Activated naive CD4-positive, alpha-beta T cell treated with anti-CD3 and anti-CD28 coated beads, Interleukin-2, amount 50 U/mL, for 24 hours (primary cell): Measurements from ENCODE around the gene C2CD4D.
"Not testable (repeated sequence)": the region's sequence is repeated elsewhere in the genome, so short reads cannot be mapped to it uniquely, and the experiment has no call there.

ENCODE experiments used
- H3K27ac Mint-ChIP-seq: one replicate; pipeline ENCODE4 v1.8.0; 2021; ENCODE audit warnings: mild to moderate bottlenecking, mixed read lengths
- H3K27me3 Mint-ChIP-seq: one replicate; pipeline ENCODE4 v1.8.0; 2021; ENCODE audit warnings: mixed read lengths
- H3K36me3 Mint-ChIP-seq: one replicate; pipeline ENCODE4 v1.8.0; 2021; ENCODE audit warnings: mixed read lengths
- H3K4me1 Mint-ChIP-seq: one replicate; pipeline ENCODE4 v1.8.0; 2021; ENCODE audit warnings: mixed read lengths
- H3K4me3 Mint-ChIP-seq: one replicate; pipeline ENCODE4 v1.8.0; 2021; ENCODE audit warnings: mild to moderate bottlenecking, mixed read lengths
- H3K9me3 Mint-ChIP-seq: one replicate; pipeline ENCODE4 v1.8.0; 2021; ENCODE audit warnings: mixed read lengths

The C2CD4D gene

GRCh38 chr1:151867321-151867720, 27.7 kb upstream of the C2CD4D start:
- Mint-ChIP-seq H3K36me3 (no peaks in the 10 kb centered on the region), H3K4me3 (no peak overlapping the region), H3K27ac (no peak overlapping the region)

GRCh38 chr1:151864411-151864810, 24.8 kb upstream of the C2CD4D start:
- Mint-ChIP-seq H3K9me3 (no peaks in the 10 kb centered on the region), H3K4me1 (peaks cover 8% of the 10 kb centered on the region), H3K27ac (no peak overlapping the region), H3K27me3 (no peaks in the 10 kb centered on the region), H3K36me3 (no peaks in the 10 kb centered on the region), H3K4me3 (no peak overlapping the region)

More at GRCh38 chr1:151867321-151867720, 27.7 kb upstream of the C2CD4D start:
- Mint-ChIP-seq H3K4me1 (peaks cover 8% of the 10 kb centered on the region), H3K27me3 (no peaks in the 10 kb centered on the region), H3K9me3 (no peaks in the 10 kb centered on the region)

- H3K27ac Mint-ChIP-seq = no peak overlapping the region
- H3K9me3 Mint-ChIP-seq = no peaks in the 10 kb centered on the region
- peaks cover 2% of the 10 kb centered on the region for H3K4me1 Mint-ChIP-seq
- H3K27me3 Mint-ChIP-seq = no peaks in the 10 kb centered on the region
- H3K36me3 Mint-ChIP-seq = no peaks in the 10 kb centered on the region
- no peak overlapping the region for H3K4me3 Mint-ChIP-seq
Observed at GRCh38 chr1:151862604-151863003, 23.0 kb upstream of the C2CD4D start.

- no peaks in the 10 kb centered on the region for H3K9me3 Mint-ChIP-seq
- no peaks in the 10 kb centered on the region for H3K4me1 Mint-ChIP-seq
- no peak overlapping the region for H3K4me3 Mint-ChIP-seq
- H3K27me3 Mint-ChIP-seq = no peaks in the 10 kb centered on the region
- H3K27ac Mint-ChIP-seq = no peak overlapping the region
- H3K36me3 Mint-ChIP-seq = no peaks in the 10 kb centered on the region
Observed at GRCh38 chr1:151860504-151861187, 21.0 kb upstream of the C2CD4D start.

GRCh38 chr1:151859891-151860293, 20.3 kb upstream of the C2CD4D start:
- Mint-ChIP-seq H3K27me3 (no peaks in the 10 kb centered on the region), H3K4me1 (no peaks in the 10 kb centered on the region), H3K9me3 (no peaks in the 10 kb centered on the region), H3K27ac (no peak overlapping the region), H3K36me3 (no peaks in the 10 kb centered on the region), H3K4me3 (no peak overlapping the region)

GRCh38 chr1:151858886-151859665, 19.5 kb upstream of the C2CD4D start:
- Mint-ChIP-seq H3K4me1 (no peaks in the 10 kb centered on the region), H3K27ac (no peak overlapping the region), H3K4me3 (no peak overlapping the region), H3K27me3 (no peaks in the 10 kb centered on the region), H3K36me3 (no peaks in the 10 kb centered on the region), H3K9me3 (no peaks in the 10 kb centered on the region)

- Mint-ChIP-seq H3K36me3 (no peaks in the 10 kb centered on the region), H3K4me3 (no peak overlapping the region), H3K27me3 (no peaks in the 10 kb centered on the region), H3K9me3 (no peaks in the 10 kb centered on the region), H3K4me1 (no peaks in the 10 kb centered on the region), H3K27ac (no peak overlapping the region)
Observed at GRCh38 chr1:151858030-151858746, 18.6 kb upstream of the C2CD4D start.

GRCh38 chr1:151855933-151856332, 16.3 kb upstream of the C2CD4D start:
- no peak overlapping the region for H3K4me3 Mint-ChIP-seq
- H3K4me1 Mint-ChIP-seq = no peaks in the 10 kb centered on the region
- no peaks in the 10 kb centered on the region for H3K9me3 Mint-ChIP-seq
- no peaks in the 10 kb centered on the region for H3K27me3 Mint-ChIP-seq
- no peaks in the 10 kb centered on the region for H3K36me3 Mint-ChIP-seq
- H3K27ac Mint-ChIP-seq = no peak overlapping the region

- H3K4me1 Mint-ChIP-seq, H3K9me3 Mint-ChIP-seq, H3K4me3 Mint-ChIP-seq, H3K27me3 Mint-ChIP-seq, H3K27ac Mint-ChIP-seq, H3K36me3 Mint-ChIP-seq: not testable (repeated sequence)
Observed at GRCh38 chr1:151855516-151855915, 15.9 kb upstream of the C2CD4D start.

GRCh38 chr1:151854658-151855057, 15.0 kb upstream of the C2CD4D start:
- Mint-ChIP-seq H3K36me3 (no peaks in the 10 kb centered on the region), H3K27me3 (no peaks in the 10 kb centered on the region), H3K4me3 (no peak overlapping the region), H3K27ac (no peak overlapping the region), H3K4me1 (no peaks in the 10 kb centered on the region), H3K9me3 (no peaks in the 10 kb centered on the region)

GRCh38 chr1:151853411-151853943, 13.9 kb upstream of the C2CD4D start, which contains the start of gene THEM5:
Gene THEM5 (minus strand): TSS chr1:151853712. CDS start chr1:151853565, 147 bp downstream.
- H3K4me3 Mint-ChIP-seq = no peak within 1 kb of the TSS
- H3K9me3 Mint-ChIP-seq = no peaks in the 10 kb centered on the region
- no peaks in the 10 kb centered on the region for H3K4me1 Mint-ChIP-seq
- H3K27me3 Mint-ChIP-seq = no peaks in the 10 kb centered on the region
- H3K27ac Mint-ChIP-seq = no peak within 1 kb of the TSS
- no peaks in the 10 kb centered on the region for H3K36me3 Mint-ChIP-seq

- H3K27ac Mint-ChIP-seq = no peak overlapping the region
- no peaks in the 10 kb centered on the region for H3K9me3 Mint-ChIP-seq
- H3K4me3 Mint-ChIP-seq = no peak overlapping the region
- H3K4me1 Mint-ChIP-seq = no peaks in the 10 kb centered on the region
- no peaks in the 10 kb centered on the region for H3K27me3 Mint-ChIP-seq
- no peaks in the 10 kb centered on the region for H3K36me3 Mint-ChIP-seq
Observed at GRCh38 chr1:151852733-151853132, 13.1 kb upstream of the C2CD4D start.

GRCh38 chr1:151851886-151852285, 12.3 kb upstream of the C2CD4D start:
- no peak overlapping the region for H3K4me3 Mint-ChIP-seq
- no peaks in the 10 kb centered on the region for H3K9me3 Mint-ChIP-seq
- H3K27me3 Mint-ChIP-seq = no peaks in the 10 kb centered on the region
- H3K27ac Mint-ChIP-seq = no peak overlapping the region
- no peaks in the 10 kb centered on the region for H3K4me1 Mint-ChIP-seq
- H3K36me3 Mint-ChIP-seq = no peaks in the 10 kb centered on the region

- Mint-ChIP-seq H3K9me3 (no peaks in the 10 kb centered on the region), H3K4me3 (no peak overlapping the region), H3K4me1 (no peaks in the 10 kb centered on the region), H3K27ac (no peak overlapping the region), H3K27me3 (no peaks in the 10 kb centered on the region), H3K36me3 (peaks cover 3% of the 10 kb centered on the region)
Observed at GRCh38 chr1:151849871-151850270, 10.3 kb upstream of the C2CD4D start.

- Mint-ChIP-seq H3K4me3 (no peak overlapping the region), H3K9me3 (no peaks in the 10 kb centered on the region), H3K27me3 (no peaks in the 10 kb centered on the region), H3K4me1 (no peaks in the 10 kb centered on the region), H3K27ac (no peak overlapping the region), H3K36me3 (peaks cover 3% of the 10 kb centered on the region)
Observed at GRCh38 chr1:151849126-151849525, 9.5 kb upstream of the C2CD4D start.
